Caco-2 (cell line): ENCODE results near the gene PKD1. TPM values are rescaled to one million over a fixed set of nuclear protein-coding genes. Genes with fewer than 3 reads are reported as not detected.

Experiments
- BruUV-seq: library from RNA; stranded (reverse); fragments of 400-500 nt; replicated peaks from 2 replicates; lab custom pipeline; 2021; lab: Mats Ljungman, UMichigan
- CTCF ChIA-PET: fragments of 300-600 bp; sonication (Branson Sonifier 250); formaldehyde crosslinking; loops from one replicate; lab custom pipeline; 2022; ENCODE audit warnings: antibody characterized with exemption; lab: Charles Lee
- POLR2A ChIA-PET: fragments of 300-600 bp; sonication (Branson Sonifier 250); formaldehyde crosslinking; loops from one replicate; lab custom pipeline; 2022; ENCODE audit warnings: antibody characterized with exemption; lab: Charles Lee
- DNase-seq, 2 experiments: peaks; one replicate each; pipeline versions ENCODE4 v3.0.0 to v3.0.0-alpha.2; 2020 to 2022
- H3K27me3 ChIP-seq: replicated peaks from 2 replicates; pipeline ENCODE4 v1.6.0; 2011; ENCODE audit warnings: low read length; ENCODE audit not compliant: control insufficient read depth, insufficient read depth
- H3K36me3 ChIP-seq: 2 replicates; pipeline ENCODE4 v1.5.1; 2011; ENCODE audit warnings: low read length; ENCODE audit not compliant: control insufficient read depth, insufficient read depth
- H3K4me1 ChIP-seq: fragments of 250-450 bp; sonication (Bioruptor Pico); 2 replicates; pipeline ENCODE4 v1.5.1; 2020; ENCODE audit warnings: mild to moderate bottlenecking
- H3K4me3 ChIP-seq: 2 replicates; pipeline ENCODE4 v1.5.1; 2011; ENCODE audit warnings: low read depth, mild to moderate bottlenecking, control low read depth, low read length
- H3K9me3 ChIP-seq: fragments of 250-450 bp; sonication (Bioruptor Pico); 2 replicates; pipeline ENCODE4 v1.5.1; 2020; ENCODE audit warnings: mild to moderate bottlenecking, moderate library complexity
- H3K27ac Mint-ChIP-seq: one replicate; pipeline ENCODE4 v1.8.0; 2022; ENCODE audit warnings: mixed read lengths; ENCODE audit not compliant: unreplicated experiment
- H3K27me3 Mint-ChIP-seq: one replicate; pipeline ENCODE4 v1.8.0; 2022; ENCODE audit warnings: mixed read lengths; ENCODE audit not compliant: insufficient read depth, unreplicated experiment
- H3K36me3 Mint-ChIP-seq: one replicate; pipeline ENCODE4 v1.8.0; 2022; ENCODE audit warnings: mild to moderate bottlenecking, mixed read lengths; ENCODE audit not compliant: insufficient read depth, unreplicated experiment
- H3K4me1 Mint-ChIP-seq: one replicate; pipeline ENCODE4 v1.8.0; 2022; ENCODE audit warnings: low read depth, mixed read lengths; ENCODE audit not compliant: unreplicated experiment
- H3K4me3 Mint-ChIP-seq: one replicate; pipeline ENCODE4 v1.8.0; 2022; ENCODE audit warnings: mild to moderate bottlenecking, moderate library complexity, mixed read lengths; ENCODE audit not compliant: unreplicated experiment
- H3K9me3 Mint-ChIP-seq: one replicate; pipeline ENCODE4 v1.8.0; 2022; ENCODE audit warnings: mixed read lengths; ENCODE audit not compliant: unreplicated experiment
- intact Hi-C: fragments of 100-400 bp; cut with micrococcal nuclease; formaldehyde crosslinking; loops from one replicate; pipeline ENCODE4 v1.10.0; 2022; ENCODE audit not compliant: unreplicated experiment
- total RNA-seq: library from RNA; stranded (reverse); gene quantifications from 2 replicates; pipeline ENCODE4 v1.2.3, GENCODE V29; 2022
- TF ChIP-seq, protein P1 (sequence below), 2 experiments: fragments of 200-600 bp in 1 of 2; IDR thresholded peaks; 1 replicate in 1 of 2; 2 replicates in 1 of 2; pipeline versions ENCODE4 v1.5.1 to v1.8.0; 2011 to 2022; ENCODE audit warnings: antibody characterized with exemption in 1 of 2, control low read depth in 1 of 2, inconsistent platforms in 1 of 2, low read depth in 1 of 2, low read length in 1 of 2, mild to moderate bottlenecking in 1 of 2, moderate library complexity in 1 of 2; ENCODE audit not compliant: insufficient read depth in 1 of 2, severe bottlenecking in 1 of 2, unreplicated experiment in 1 of 2

Gene PKD1
- total RNA-seq, 1 experiment from 2014 or later, result 70.5 TPM

- Mint-ChIP-seq H3K4me3 (no peak overlapping the region), H3K27ac (no peak overlapping the region), H3K27me3 (no peaks in the 10 kb centered on the region), H3K9me3 (no peaks in the 10 kb centered on the region), H3K4me1 (no peaks in the 10 kb centered on the region), H3K36me3 (peaks cover 19% of the 10 kb centered on the region)
- CTCF ChIA-PET, result no interaction called here
- Histone ChIP-seq H3K4me1 (no peaks in the 10 kb centered on the region), H3K36me3 (peaks cover 2% of the 10 kb centered on the region), H3K9me3 (no peaks in the 10 kb centered on the region), H3K27me3 (no peaks in the 10 kb centered on the region), H3K4me3 (no peak overlapping the region)
- TF ChIP-seq, protein P1, sequence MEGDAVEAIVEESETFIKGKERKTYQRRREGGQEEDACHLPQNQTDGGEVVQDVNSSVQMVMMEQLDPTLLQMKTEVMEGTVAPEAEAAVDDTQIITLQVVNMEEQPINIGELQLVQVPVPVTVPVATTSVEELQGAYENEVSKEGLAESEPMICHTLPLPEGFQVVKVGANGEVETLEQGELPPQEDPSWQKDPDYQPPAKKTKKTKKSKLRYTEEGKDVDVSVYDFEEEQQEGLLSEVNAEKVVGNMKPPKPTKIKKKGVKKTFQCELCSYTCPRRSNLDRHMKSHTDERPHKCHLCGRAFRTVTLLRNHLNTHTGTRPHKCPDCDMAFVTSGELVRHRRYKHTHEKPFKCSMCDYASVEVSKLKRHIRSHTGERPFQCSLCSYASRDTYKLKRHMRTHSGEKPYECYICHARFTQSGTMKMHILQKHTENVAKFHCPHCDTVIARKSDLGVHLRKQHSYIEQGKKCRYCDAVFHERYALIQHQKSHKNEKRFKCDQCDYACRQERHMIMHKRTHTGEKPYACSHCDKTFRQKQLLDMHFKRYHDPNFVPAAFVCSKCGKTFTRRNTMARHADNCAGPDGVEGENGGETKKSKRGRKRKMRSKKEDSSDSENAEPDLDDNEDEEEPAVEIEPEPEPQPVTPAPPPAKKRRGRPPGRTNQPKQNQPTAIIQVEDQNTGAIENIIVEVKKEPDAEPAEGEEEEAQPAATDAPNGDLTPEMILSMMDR (IDR thresholded peaks at IDR 0.05; ENCODE audit: insufficient read depth in 1 of 2, low read depth in 1 of 2, low read length in 1 of 2, severe bottlenecking in 1 of 2, unreplicated experiment in 1 of 2), result no peak
- no TSS peak for BruUV-seq
- intact Hi-C loops, result no loop called here
- POLR2A ChIA-PET, result no interaction called here
- no peak for DNase-seq
Observed at GRCh38 chr16:2061023-2061422, 74.7 kb downstream of the PKD1 start.

DNA sequence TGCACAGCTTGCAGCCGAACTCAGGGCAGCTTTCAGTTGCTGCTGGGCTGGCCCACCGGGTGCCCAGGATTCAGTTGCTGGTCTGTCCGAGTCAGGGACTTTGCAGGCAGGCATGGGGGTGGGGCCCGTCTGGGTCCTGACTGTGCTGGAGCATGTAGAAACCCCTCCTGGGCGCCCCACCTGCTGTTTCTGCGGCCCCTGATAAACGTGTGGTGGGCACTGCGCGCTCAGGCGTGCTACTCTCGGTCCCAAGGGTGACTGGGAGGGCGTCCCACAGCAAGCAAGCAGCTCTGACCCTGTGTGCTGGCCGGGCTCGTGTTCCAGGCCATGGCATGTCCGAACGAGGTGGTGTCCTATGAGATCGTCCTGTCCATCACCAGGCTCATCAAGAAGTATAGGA, 75.4 kb downstream of the PKD1 start:
- no peaks in the 10 kb centered on the region for H3K4me1 Mint-ChIP-seq
- no peaks in the 10 kb centered on the region for H3K36me3 ChIP-seq
- H3K9me3 Mint-ChIP-seq, result no peaks in the 10 kb centered on the region
- POLR2A ChIA-PET, result no interaction called here
- no peaks in the 10 kb centered on the region for H3K27me3 ChIP-seq
- intact Hi-C loops, result no loop called here
- DNase-seq, result no peak
- no peaks in the 10 kb centered on the region for H3K9me3 ChIP-seq
- no peak overlapping the region for H3K4me3 Mint-ChIP-seq
- H3K4me1 ChIP-seq, result no peaks in the 10 kb centered on the region
- no TSS peak for BruUV-seq
- TF ChIP-seq, protein P1 (IDR thresholded peaks at IDR 0.05; ENCODE audit: insufficient read depth in 1 of 2, low read depth in 1 of 2, low read length in 1 of 2, severe bottlenecking in 1 of 2, unreplicated experiment in 1 of 2), result no peak
- no peak overlapping the region for H3K27ac Mint-ChIP-seq
- no peaks in the 10 kb centered on the region for H3K27me3 Mint-ChIP-seq
- no peak overlapping the region for H3K4me3 ChIP-seq
- H3K36me3 Mint-ChIP-seq, result peaks cover 16% of the 10 kb centered on the region
- CTCF ChIA-PET, result no interaction called here

- no peaks in the 10 kb centered on the region for H3K27me3 Mint-ChIP-seq
- Histone ChIP-seq H3K4me3 (no peak overlapping the region), H3K4me1 (no peaks in the 10 kb centered on the region), H3K27me3 (no peaks in the 10 kb centered on the region), H3K36me3 (no peaks in the 10 kb centered on the region), H3K9me3 (no peaks in the 10 kb centered on the region)
- intact Hi-C loops, result no loop called here
- H3K9me3 Mint-ChIP-seq, result no peaks in the 10 kb centered on the region
- no peak overlapping the region for H3K27ac Mint-ChIP-seq
- H3K4me3 Mint-ChIP-seq, result no peak overlapping the region
- ChIA-PET CTCF (interaction anchor here (0.7 kb wide), 1 partner anchor 24 kb away, joined by 3 read pairs; no protein-coding TSS in a partner anchor), POLR2A (no interaction called here)
- H3K36me3 Mint-ChIP-seq, result peaks cover 16% of the 10 kb centered on the region
- H3K4me1 Mint-ChIP-seq, result no peaks in the 10 kb centered on the region
- BruUV-seq, result no TSS peak
- DNase-seq, result no peak
- TF ChIP-seq, protein P1 (IDR thresholded peaks at IDR 0.05; ENCODE audit: insufficient read depth in 1 of 2, low read depth in 1 of 2, low read length in 1 of 2, severe bottlenecking in 1 of 2, unreplicated experiment in 1 of 2), result no peak
Observed at GRCh38 chr16:2058872-2059271, 76.8 kb downstream of the PKD1 start.
